Left colon (tissue), 2 donors: ENCODE measurements around the gene MPDU1. TPM values are rescaled to one million over a fixed set of nuclear protein-coding genes. Genes with fewer than 3 reads are reported as not detected.

ENCODE experiments used
- ATAC-seq: fragments of 200-7000 bp; cut with Tn5 transposase; one replicate; pipeline ENCODE4 v1.9.1; 2020; ENCODE audit warnings: mild to moderate bottlenecking, moderate library complexity
- DNase-seq, 2 donors: peaks; one replicate each; pipeline ENCODE4 v3.0.0-alpha.2; 2020
- intact Hi-C, 2 donors: fragments of 100-400 bp; cut with DNase I in 1 of 2; cut with micrococcal nuclease in 1 of 2; formaldehyde crosslinking; loops; one replicate each; pipeline versions ENCODE4 v1.11.2 to v1.14.0; 2022; cut with DNase I, micrococcal nuclease
- total RNA-seq, 2 donors: library from RNA; stranded (reverse); fragmentation: NEBNext Ultra II Directional; extraction: Animal tissue kit (Norgen Biotek cat#: 25700); gene quantifications; one replicate each; pipeline ENCODE4 v1.2.1, GENCODE V29; 2021
- donor health status: DM: no; HTN: no; CAD: no.
- donor health status: DM: yes; HTN: yes; CAD: no.

MPDU1 gene
- total RNA-seq, 2 donors from 2014 or later = 79.2 to 89.6 TPM

- intact Hi-C loops = loop anchor here in 1 of 2 donors (10.0 kb wide), 1 partner anchor 53 kb away; the partner anchor contains the start of genes TP53 and WRAP53
- DNase-seq = no peak
- no peak for ATAC-seq
These were observed 48.0 kb downstream of the MPDU1 start for GRCh38 chr17:7631398-7632380.

- intact Hi-C loops = loop anchor here in 1 of 2 donors (10.0 kb wide), 1 partner anchor 52 kb away; the partner anchor contains the start of genes TP53 and WRAP53
- DNase-seq = peak in 1 of 2 donors; percentile 37
- ATAC-seq = peak; percentile 49
These were observed 48.8 kb downstream of the MPDU1 start for GRCh38 chr17:7632492-7632894.

- ATAC-seq = no peak
- no peak for DNase-seq
- intact Hi-C loops = loop anchor here in 1 of 2 donors (10.0 kb wide), 1 partner anchor 52 kb away; the partner anchor contains the start of genes TP53 and WRAP53
These were observed 49.4 kb downstream of the MPDU1 start for GRCh38 chr17:7633093-7633492.

GRCh38 chr17:7634384-7634783 is 50.7 kb downstream of the MPDU1 start:
- DNase-seq (peak in 1 of 2 donors; percentile 48), ATAC-seq (peak; percentile 45)
- intact Hi-C loops = loop anchor here in 1 of 2 donors (10.0 kb wide), 1 partner anchor 50 kb away; the partner anchor contains the start of genes TP53 and WRAP53

- no peak for ATAC-seq
- intact Hi-C loops = loop anchor here in 1 of 2 donors (10.0 kb wide), 1 partner anchor 49 kb away; the partner anchor contains the start of genes TP53 and WRAP53
- DNase-seq = no peak
These were observed 52.5 kb downstream of the MPDU1 start for GRCh38 chr17:7636163-7636562.

Other genes starting within 250 kb of the MPDU1 start
- gene ACAP1, start 247.3 kb upstream of the MPDU1 start, total RNA-seq = 1 to 10 TPM; 4.1 to 9.0 TPM
- gene KCTD11, start 231.7 kb upstream of the MPDU1 start, total RNA-seq = 10 to 100 TPM in 1 of 2 donors, 1 to 10 TPM in 1; 9.4 to 10.1 TPM
- gene TMEM95, start 228.7 kb upstream of the MPDU1 start, total RNA-seq = not detected
- gene TNK1, start 202.8 kb upstream of the MPDU1 start, total RNA-seq = 10 to 100 TPM; 22.2 to 24.9 TPM
- 10 to 100 TPM in 1 of 2 donors, 1 to 10 TPM in 1; 8.9 to 10.2 TPM for gene PLSCR3, start 189.3 kb upstream of the MPDU1 start, total RNA-seq
- gene TMEM256, start 179.8 kb upstream of the MPDU1 start, total RNA-seq = 10 to 100 TPM; 70.8 to 81.0 TPM
- 1 to 10 TPM; 2.7 to 6.6 TPM for gene NLGN2, start 176.0 kb upstream of the MPDU1 start, total RNA-seq
- not detected for gene SPEM1, start 163.5 kb upstream of the MPDU1 start, total RNA-seq
- not detected for gene SPEM2, start 158.2 kb upstream of the MPDU1 start, total RNA-seq
- gene SPEM3, start 155.0 kb upstream of the MPDU1 start, total RNA-seq = not detected
- gene TMEM102, start 148.4 kb upstream of the MPDU1 start, total RNA-seq = 10 to 100 TPM; 19.3 to 20.5 TPM
- 1 to 10 TPM; 1.2 to 2.3 TPM for gene FGF11, start 144.3 kb upstream of the MPDU1 start, total RNA-seq
- gene CHRNB1, start 138.8 kb upstream of the MPDU1 start, total RNA-seq = 10 to 100 TPM in 1 of 2 donors, 1 to 10 TPM in 1; 9.6 to 10.7 TPM
- 10 to 100 TPM; 17.5 to 25.0 TPM for gene ZBTB4, start 104.2 kb upstream of the MPDU1 start, total RNA-seq
- gene SLC35G6, start 102.4 kb upstream of the MPDU1 start, total RNA-seq = not detected
- gene POLR2A, start 99.5 kb upstream of the MPDU1 start, total RNA-seq = 10 to 100 TPM; 83.8 to 100.0 TPM
- gene TNFSF12, start 34.8 kb upstream of the MPDU1 start, total RNA-seq = 10 to 100 TPM in 1 of 2 donors, 1 to 10 TPM in 1; 9.8 to 17.3 TPM
- 100 to 1,000 TPM in 1 of 2 donors, 10 to 100 TPM in 1; 77.2 to 121 TPM for gene TNFSF13, start 25.1 kb upstream of the MPDU1 start, total RNA-seq
- 10 to 100 TPM; 30.9 to 34.1 TPM for gene SENP3, start 21.9 kb upstream of the MPDU1 start, total RNA-seq
- gene CD68, start 4.2 kb upstream of the MPDU1 start, total RNA-seq = 10 to 100 TPM; 35.0 to 74.0 TPM
- gene SOX15, start 6.2 kb downstream of the MPDU1 start, total RNA-seq = under 1 TPM; 0.58 to 0.84 TPM
- 10 to 100 TPM; 24.9 to 29.5 TPM for gene FXR2, start 31.0 kb downstream of the MPDU1 start, total RNA-seq
- gene SAT2, start 44.0 kb downstream of the MPDU1 start, total RNA-seq = 10 to 100 TPM; 60.8 to 78.3 TPM
- not detected for gene SHBG, start 46.3 kb downstream of the MPDU1 start, total RNA-seq
- gene ATP1B2, start 67.1 kb downstream of the MPDU1 start, total RNA-seq = 1 to 10 TPM in 1 of 2 donors, under 1 TPM in 1; 0.55 to 1.4 TPM
- 10 to 100 TPM; 47.3 to 60.0 TPM for gene TP53, start 103.6 kb downstream of the MPDU1 start, total RNA-seq
- gene WRAP53, start 104.6 kb downstream of the MPDU1 start, total RNA-seq = 1 to 10 TPM; 6.4 to 9.7 TPM
- under 1 TPM; 0.25 to 0.34 TPM for gene EFNB3, start 121.3 kb downstream of the MPDU1 start, total RNA-seq
- under 1 TPM; 0.22 to 0.61 TPM for gene DNAH2, start 133.9 kb downstream of the MPDU1 start, total RNA-seq